ENCODE data around the gene TERT.
"Not testable (repeated sequence)": the region's sequence is repeated elsewhere in the genome, so short reads cannot be mapped to it uniquely, and the experiment has no call there.

The TERT gene

DNA sequence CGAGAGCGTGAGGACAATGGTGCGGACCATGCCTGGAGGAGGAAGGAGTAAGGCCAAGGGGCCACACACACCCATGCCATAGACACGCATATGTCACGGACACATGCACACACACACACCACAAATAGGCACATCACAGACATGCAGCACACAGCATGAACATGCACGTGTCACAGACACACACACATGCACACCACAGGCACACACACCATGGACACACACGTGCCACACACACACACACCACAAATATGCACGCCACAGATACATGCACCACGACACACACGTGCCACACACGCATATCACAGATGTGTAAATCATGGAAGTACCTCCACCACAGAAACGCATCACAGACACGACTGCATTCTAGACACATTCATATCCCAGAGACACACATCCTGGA lies 16.7 kb downstream of the TERT start:
- Mint-ChIP-seq H3K4me3 (no peak overlapping the region), H3K9me3 (no peaks in the 10 kb centered on the region), H3K4me1 (no peaks in the 10 kb centered on the region), H3K27me3 (peaks cover 6% of the 10 kb centered on the region), H3K27ac (no peak overlapping the region), H3K36me3 (no peaks in the 10 kb centered on the region)
- no peak for DNase-seq (ENCODE audit: low spot score in 2 of 2)
- ATAC-seq (ENCODE audit: low read depth), result no peak

DNA sequence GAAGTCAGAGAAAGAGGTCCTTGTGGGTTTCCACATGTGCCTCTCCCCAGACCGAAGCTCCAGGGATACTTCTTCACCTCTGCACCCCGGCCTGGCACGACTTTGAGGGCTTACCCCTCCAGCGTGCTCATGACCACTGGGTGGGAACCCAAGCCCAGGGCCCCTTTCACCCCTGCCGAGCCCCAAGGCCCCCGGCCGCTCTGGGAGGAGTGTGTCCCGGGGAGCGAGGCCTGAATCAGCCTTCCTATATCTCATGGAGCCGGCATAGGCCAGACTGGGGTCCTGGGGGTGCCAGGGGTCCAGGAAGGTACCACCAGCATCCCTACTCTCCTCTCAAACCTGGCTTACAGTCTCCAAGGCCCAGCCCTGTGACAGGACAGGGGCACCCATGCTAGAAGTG lies 17.1 kb downstream of the TERT start:
- Mint-ChIP-seq H3K4me1 (no peaks in the 10 kb centered on the region), H3K36me3 (no peaks in the 10 kb centered on the region), H3K9me3 (no peaks in the 10 kb centered on the region), H3K27ac (no peak overlapping the region), H3K27me3 (peaks cover 6% of the 10 kb centered on the region), H3K4me3 (no peak overlapping the region)
- DNase-seq (ENCODE audit: low spot score in 2 of 2) (no peak), ATAC-seq (ENCODE audit: low read depth) (no peak)

DNA sequence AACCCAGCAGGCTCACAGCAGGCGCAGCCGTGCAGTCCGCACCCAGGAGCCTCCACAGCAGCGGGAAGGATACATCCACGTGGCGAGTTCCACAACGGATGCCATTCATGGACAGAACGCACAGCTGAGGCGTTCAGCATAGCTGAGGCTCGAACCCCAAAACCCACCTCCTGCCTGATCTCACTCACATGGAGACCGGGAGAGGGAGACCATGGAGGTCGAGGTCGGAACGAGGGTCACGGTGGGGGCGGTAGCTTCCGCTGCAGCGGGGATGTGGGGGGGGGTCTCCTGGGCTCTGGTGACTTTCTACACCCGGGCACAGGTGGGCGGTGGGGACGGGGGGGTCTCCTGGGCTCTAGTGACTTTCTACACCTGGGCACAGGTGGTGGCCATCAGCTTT lies 17.5 kb downstream of the TERT start:
- DNase-seq (ENCODE audit: low spot score in 2 of 2), result no peak
- ATAC-seq (ENCODE audit: low read depth), result no peak
- Mint-ChIP-seq H3K36me3 (no peaks in the 10 kb centered on the region), H3K4me3 (no peak overlapping the region), H3K27ac (no peak overlapping the region), H3K9me3 (no peaks in the 10 kb centered on the region), H3K27me3 (peaks cover 6% of the 10 kb centered on the region), H3K4me1 (no peaks in the 10 kb centered on the region)

DNA sequence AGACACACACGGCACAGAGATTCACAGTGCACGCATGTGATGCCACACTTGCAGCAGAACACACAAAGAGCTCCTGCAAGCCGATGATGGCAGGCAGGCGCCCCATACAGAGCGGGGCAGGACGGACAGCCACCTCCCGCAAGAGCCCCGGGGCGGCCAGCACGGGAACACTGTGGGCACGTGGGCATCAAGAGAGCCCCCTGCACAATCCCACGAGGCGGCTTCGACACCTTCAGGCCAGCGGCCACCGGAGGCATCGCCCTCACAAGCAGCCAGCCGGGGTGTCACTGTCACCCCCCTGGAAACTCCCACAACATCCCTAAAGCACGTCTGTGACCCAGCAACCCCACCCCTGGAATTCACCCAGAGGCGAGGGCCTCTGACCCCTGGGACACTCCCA lies 17.9 kb downstream of the TERT start:
- no peaks in the 10 kb centered on the region for H3K9me3 Mint-ChIP-seq
- H3K27ac Mint-ChIP-seq, result no peak overlapping the region
- H3K4me3 Mint-ChIP-seq, result no peak overlapping the region

DNA sequence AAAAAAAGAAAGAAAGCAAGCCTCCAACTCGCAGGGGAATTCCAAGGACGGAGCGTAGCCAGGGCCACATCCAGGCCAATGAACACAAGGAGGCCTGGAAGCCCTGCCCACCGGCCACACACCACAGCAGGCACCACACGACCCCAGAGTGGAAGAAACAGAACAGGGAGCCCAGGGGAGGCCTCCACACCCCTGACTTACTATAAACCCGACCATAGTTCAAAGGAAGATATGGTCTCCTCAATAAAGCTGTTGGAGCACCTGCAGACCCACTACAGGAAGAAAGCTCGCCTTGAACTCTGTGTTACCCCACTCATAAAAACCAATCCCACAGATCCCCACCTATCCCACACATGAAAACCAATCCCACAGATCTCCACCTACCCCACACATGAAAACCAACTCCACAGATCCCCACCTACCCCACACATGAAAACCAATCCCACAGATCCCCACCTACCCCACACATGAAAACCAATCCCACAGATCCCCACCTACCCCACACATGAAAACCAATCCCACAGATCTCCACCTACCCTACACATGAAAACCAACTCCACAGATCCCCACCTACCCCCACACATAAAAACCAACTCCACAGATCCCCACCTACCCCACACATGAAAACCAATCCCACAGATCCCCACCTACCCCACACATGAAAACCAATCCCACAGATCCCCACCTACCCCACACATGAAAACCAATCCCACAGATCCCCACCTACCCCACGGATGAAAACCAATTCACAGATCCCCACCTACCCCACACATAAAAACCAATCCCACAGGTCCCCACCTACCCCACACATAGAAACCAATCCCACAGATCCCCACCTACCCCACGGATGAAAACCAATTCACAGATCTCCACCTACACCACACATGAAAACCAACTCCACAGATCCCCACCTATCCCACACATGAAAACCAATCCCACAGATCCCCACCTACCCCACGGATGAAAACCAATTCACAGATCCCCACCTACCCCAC lies 19.2 kb downstream of the TERT start:
- not testable (repeated sequence) for ATAC-seq (ENCODE audit: low read depth); H3K27ac Mint-ChIP-seq; H3K4me3 Mint-ChIP-seq; H3K9me3 Mint-ChIP-seq; H3K4me1 Mint-ChIP-seq; DNase-seq (ENCODE audit: low spot score in 2 of 2); H3K36me3 Mint-ChIP-seq; H3K27me3 Mint-ChIP-seq

More for the DNA sequence above, 17.9 kb downstream of the TERT start:
- ATAC-seq (ENCODE audit: low read depth), result no peak
- no peak for DNase-seq (ENCODE audit: low spot score in 2 of 2)
- no peaks in the 10 kb centered on the region for H3K4me1 Mint-ChIP-seq
- H3K36me3 Mint-ChIP-seq, result no peaks in the 10 kb centered on the region
- peaks cover 6% of the 10 kb centered on the region for H3K27me3 Mint-ChIP-seq

DNA sequence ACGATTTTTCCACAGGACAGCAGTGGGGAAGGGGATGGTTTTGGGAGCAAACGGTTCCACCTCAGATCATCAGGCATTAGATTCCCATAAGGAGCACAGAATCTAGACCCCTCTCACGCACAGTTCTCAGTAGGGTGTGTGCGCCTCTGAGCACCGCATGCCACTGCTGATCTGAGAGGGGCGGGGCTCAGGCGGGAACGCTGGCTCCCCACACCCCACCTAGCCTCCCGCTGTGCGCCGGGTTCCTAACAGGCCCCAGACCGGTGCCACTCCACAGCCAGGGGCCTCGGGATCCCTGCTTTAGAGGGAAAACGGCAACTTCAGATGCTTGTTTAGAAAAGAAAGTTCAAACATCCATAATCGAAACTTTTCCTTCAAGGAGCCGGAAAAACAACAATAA lies 20.4 kb downstream of the TERT start:
- no peak for ATAC-seq (ENCODE audit: low read depth)
- Mint-ChIP-seq H3K36me3 (no peaks in the 10 kb centered on the region), H3K4me1 (no peaks in the 10 kb centered on the region), H3K4me3 (no peak overlapping the region), H3K27ac (no peak overlapping the region), H3K9me3 (no peaks in the 10 kb centered on the region), H3K27me3 (peaks cover 6% of the 10 kb centered on the region)
- DNase-seq (ENCODE audit: low spot score in 2 of 2), result no peak

DNA sequence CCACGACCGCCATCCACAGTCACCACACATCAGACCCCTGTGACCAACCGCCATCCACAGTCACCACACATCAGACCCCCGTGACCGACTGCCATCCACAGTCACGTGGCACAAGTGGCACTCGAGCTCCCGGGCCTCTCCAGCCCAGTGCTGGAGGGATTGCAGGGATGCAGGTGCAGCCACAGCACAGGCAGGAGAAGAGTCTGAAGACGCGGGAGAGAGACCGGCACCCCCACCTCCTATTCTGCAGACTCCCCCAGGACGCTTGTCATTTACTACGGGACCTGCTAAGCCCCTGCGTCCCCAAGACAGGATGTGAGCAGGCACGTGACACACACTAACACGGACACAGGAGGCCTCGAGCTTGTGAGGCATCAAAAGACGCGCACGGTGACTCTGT lies 21.1 kb downstream of the TERT start:
- no peak overlapping the region for H3K27ac Mint-ChIP-seq
- ATAC-seq (ENCODE audit: low read depth), result no peak

DNA sequence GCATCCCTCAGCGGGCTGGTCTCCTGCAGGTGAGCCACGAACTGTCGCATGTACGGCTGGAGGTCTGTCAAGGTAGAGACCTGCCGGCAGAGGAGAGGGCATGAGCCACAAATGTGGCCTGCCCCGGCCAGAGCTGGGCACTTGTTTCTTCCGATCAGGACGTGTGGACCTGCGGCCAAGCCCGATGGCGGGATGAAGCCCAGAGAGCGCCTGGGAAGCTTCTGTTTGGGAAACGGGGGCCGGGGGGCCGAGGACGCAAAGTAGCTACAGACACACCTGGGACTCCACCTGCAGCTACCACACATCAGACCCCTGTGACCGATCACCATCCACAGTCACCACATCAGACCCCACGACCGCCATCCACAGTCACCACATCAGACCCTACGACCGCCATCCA lies 22.7 kb downstream of the TERT start:
- ATAC-seq (ENCODE audit: low read depth) (no peak), DNase-seq (ENCODE audit: low spot score in 2 of 2) (no peak)
- no peaks in the 10 kb centered on the region for H3K36me3 Mint-ChIP-seq
- H3K4me1 Mint-ChIP-seq, result no peaks in the 10 kb centered on the region
- H3K9me3 Mint-ChIP-seq, result no peaks in the 10 kb centered on the region
- H3K27ac Mint-ChIP-seq, result no peak overlapping the region
- peaks cover 6% of the 10 kb centered on the region for H3K27me3 Mint-ChIP-seq
- no peak overlapping the region for H3K4me3 Mint-ChIP-seq

More for the DNA sequence above, 21.1 kb downstream of the TERT start:
- peaks cover 6% of the 10 kb centered on the region for H3K27me3 Mint-ChIP-seq
- no peaks in the 10 kb centered on the region for H3K36me3 Mint-ChIP-seq
- no peaks in the 10 kb centered on the region for H3K4me1 Mint-ChIP-seq
- no peak overlapping the region for H3K4me3 Mint-ChIP-seq
- no peaks in the 10 kb centered on the region for H3K9me3 Mint-ChIP-seq
- DNase-seq (ENCODE audit: low spot score in 2 of 2), result no peak

DNA sequence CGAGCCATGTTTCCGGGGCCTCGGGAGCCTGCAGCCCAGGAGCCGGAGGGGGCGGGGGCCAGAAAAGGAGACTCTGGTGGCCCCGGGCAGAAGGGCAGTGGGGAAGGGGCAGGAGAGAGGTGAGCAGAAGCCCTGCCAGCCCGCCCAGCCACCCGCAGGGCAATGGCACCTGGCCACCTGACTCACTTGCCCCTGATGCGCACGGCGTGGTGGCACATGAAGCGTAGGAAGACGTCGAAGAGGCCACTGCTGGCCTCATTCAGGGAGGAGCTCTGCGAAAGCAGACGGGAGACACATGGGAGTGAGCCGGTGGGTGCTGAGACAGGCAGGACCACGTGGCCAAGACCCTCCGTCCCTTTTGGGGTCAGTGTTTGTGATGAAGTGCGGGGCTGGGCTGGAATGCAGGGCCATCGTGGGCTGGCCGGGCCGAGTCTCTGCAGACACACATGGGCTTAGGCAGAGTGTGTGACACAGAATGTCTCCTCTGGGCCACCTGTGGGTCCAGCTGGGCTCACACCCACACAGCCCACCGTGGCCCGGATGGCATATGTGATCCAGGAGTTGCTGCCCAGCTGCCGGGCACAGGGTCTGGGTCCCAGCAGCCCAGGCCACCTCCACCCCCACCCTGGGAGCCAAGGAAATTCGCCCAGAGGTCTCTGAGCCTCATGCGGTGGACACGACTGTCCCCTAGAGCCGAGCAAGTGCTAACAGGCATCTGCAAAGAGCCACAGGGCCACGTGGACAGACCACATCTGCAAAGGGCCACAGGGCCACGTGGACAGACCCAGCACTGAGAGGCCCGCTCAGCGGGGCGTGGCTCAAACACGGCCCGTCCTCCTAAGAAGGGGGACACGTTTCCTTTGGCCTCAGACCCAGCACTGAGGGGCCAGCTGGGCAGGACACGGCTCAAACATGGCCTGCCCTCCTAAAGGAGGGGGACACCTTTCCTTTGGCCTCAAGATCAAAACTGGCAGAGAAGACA lies 23.6 kb downstream of the TERT start:
- Mint-ChIP-seq H3K27ac (no peak overlapping the region), H3K36me3 (no peaks in the 10 kb centered on the region), H3K27me3 (peaks cover 3% of the 10 kb centered on the region), H3K4me1 (no peaks in the 10 kb centered on the region), H3K4me3 (no peak overlapping the region), H3K9me3 (no peaks in the 10 kb centered on the region)
- ATAC-seq (ENCODE audit: low read depth), result no peak
- no peak for DNase-seq (ENCODE audit: low spot score in 2 of 2)

DNA sequence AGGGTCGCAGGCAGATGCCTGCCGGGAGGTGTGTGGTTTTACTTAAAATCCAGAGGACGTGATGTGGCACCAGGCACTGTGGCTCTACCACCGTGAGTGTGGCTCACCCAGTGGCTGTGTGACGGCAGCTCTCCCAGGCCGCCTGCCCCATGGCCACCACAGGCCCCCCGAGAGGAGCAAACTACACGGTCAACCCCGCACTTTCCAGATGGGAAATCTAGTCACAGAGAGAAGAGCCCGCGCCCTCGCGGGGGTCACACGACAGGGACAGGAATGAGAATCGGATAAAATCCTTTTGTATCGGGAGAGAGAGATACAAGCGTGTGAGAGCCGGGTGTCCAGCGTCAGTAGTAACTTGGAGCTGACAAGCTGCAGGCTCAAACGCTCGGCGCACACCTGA lies 24.4 kb downstream of the TERT start:
- H3K36me3 Mint-ChIP-seq, result no peaks in the 10 kb centered on the region

DNA sequence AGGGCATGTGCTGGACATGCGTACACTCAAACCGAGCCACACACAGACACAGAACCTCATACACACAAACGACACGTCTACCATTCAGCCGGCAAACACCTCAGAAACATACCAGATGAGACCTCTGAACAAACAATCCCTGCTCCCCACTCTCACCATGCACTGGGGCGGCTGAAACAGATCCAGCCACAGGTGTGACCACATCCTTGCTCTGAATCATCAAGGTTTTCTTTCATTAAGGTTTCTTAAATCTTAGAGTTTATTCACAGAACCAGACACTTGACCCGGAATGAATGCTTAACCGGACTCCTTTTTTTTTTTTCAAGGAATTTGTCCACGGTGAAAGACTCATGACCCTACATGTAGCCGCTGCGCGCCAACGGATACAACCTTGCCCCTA lies 26.2 kb downstream of the TERT start:
- H3K4me1 Mint-ChIP-seq, result no peaks in the 10 kb centered on the region
- ATAC-seq (ENCODE audit: low read depth) (no peak), DNase-seq (ENCODE audit: low spot score in 2 of 2) (no peak)
- H3K9me3 Mint-ChIP-seq, result no peaks in the 10 kb centered on the region
- H3K36me3 Mint-ChIP-seq, result no peaks in the 10 kb centered on the region
- H3K4me3 Mint-ChIP-seq, result no peak overlapping the region
- H3K27ac Mint-ChIP-seq, result no peak overlapping the region
- H3K27me3 Mint-ChIP-seq, result no peaks in the 10 kb centered on the region

More for the DNA sequence above, 24.4 kb downstream of the TERT start:
- DNase-seq (ENCODE audit: low spot score in 2 of 2), result no peak
- Mint-ChIP-seq H3K9me3 (no peaks in the 10 kb centered on the region), H3K27ac (no peak overlapping the region), H3K4me1 (no peaks in the 10 kb centered on the region), H3K4me3 (no peak overlapping the region), H3K27me3 (no peaks in the 10 kb centered on the region)
- ATAC-seq (ENCODE audit: low read depth), result no peak

DNA sequence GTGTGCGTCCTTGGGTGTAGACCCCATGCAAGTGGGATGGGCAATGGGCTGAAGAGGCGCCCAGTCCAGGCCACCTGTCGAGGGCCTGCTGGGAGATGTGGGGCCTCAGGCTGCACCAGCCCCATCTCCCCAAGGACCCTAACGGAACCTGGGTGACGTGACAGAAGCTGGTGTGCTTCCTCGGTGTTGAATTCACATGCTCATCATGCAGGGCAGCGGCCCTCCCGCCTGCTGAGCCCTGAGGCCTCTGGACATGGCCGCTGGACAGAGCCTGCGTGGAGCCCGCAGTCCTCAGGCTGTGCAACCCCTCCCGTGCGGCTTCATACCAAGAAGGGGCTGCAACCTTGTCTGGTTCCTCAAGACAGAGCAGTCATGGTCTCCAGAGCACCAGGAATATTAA lies 26.8 kb downstream of the TERT start:
- Mint-ChIP-seq H3K4me1 (no peaks in the 10 kb centered on the region), H3K36me3 (no peaks in the 10 kb centered on the region), H3K27me3 (no peaks in the 10 kb centered on the region), H3K4me3 (no peak overlapping the region), H3K27ac (no peak overlapping the region), H3K9me3 (no peaks in the 10 kb centered on the region)
- ATAC-seq (ENCODE audit: low read depth), result no peak
- DNase-seq (ENCODE audit: low spot score in 2 of 2), result no peak

DNA sequence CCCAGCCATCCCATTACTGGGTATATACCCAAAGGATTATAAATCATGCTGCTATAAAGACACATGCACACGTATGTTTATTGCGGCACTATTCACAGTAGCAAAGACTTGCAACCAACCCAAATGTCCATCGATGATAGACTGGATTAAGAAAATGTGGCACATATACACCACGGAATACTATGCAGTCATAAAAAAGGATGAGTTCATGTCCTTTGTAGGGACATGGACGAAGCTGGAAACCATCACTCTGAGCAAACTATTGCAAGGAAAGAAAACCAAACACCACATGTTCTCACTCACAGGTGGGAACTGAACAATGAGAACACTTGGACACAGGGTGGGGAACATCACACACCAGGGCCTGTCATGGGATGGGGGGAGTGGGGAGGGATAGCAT lies 27.4 kb downstream of the TERT start:
- not testable (repeated sequence) for H3K4me3 Mint-ChIP-seq; H3K27ac Mint-ChIP-seq; DNase-seq (ENCODE audit: low spot score in 2 of 2); H3K4me1 Mint-ChIP-seq; H3K9me3 Mint-ChIP-seq; H3K27me3 Mint-ChIP-seq; H3K36me3 Mint-ChIP-seq; ATAC-seq (ENCODE audit: low read depth)

DNA sequence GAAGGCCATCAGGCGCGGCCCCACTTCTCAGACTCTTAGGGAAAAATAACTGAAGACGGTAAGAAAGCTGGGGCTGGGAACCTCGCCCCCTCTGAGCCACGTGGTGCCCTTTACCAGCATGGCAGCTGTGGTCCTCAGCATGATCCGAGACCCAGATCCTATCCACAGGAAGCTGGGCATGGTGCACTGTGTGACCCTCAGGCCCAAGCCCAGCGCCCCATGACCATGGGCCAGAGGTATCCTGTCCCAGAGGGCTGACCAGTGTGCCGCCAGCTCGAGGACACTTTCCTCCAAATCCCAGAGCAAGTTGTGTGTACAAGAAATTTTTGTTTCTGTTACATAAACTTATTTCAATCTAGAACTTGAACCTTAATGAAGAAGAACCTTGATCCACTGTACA lies 28.1 kb downstream of the TERT start:
- Mint-ChIP-seq H3K27ac (no peak overlapping the region), H3K4me3 (no peak overlapping the region), H3K4me1 (no peaks in the 10 kb centered on the region), H3K9me3 (no peaks in the 10 kb centered on the region), H3K27me3 (no peaks in the 10 kb centered on the region), H3K36me3 (no peaks in the 10 kb centered on the region)
- DNase-seq (ENCODE audit: low spot score in 2 of 2) (no peak), ATAC-seq (ENCODE audit: low read depth) (no peak)
